Astrocyte (in vitro differentiated cells and primary cell): ENCODE measurements around the gene GSG1L. TPM values are rescaled to one million over a fixed set of nuclear protein-coding genes. Genes with fewer than 3 reads are reported as not detected.

Experiments used
- DNase-seq: peaks from one replicate; pipeline ENCODE4 v3.0.0-alpha.2; 2010; ENCODE audit warnings: low read depth
- FAIRE-seq: peaks from 2 replicates; lab custom pipeline; 2011; peaks lifted over from hg19 to GRCh38; lab: Jason Lieb, UNC
- H2AFZ ChIP-seq: 2 replicates; pipeline ENCODE4 v1.6.0; 2012; ENCODE audit warnings: low read depth, low read length, inconsistent platforms
- H3K27ac ChIP-seq: 2 replicates; pipeline ENCODE4 v1.5.1; 2011; ENCODE audit warnings: low read depth, low read length, inconsistent platforms
- H3K27me3 ChIP-seq: 2 replicates; pipeline ENCODE4 v1.6.0; 2011; ENCODE audit warnings: low read length, inconsistent platforms; ENCODE audit not compliant: insufficient read depth
- H3K36me3 ChIP-seq: 2 replicates; pipeline ENCODE4 v1.5.1; 2011; ENCODE audit warnings: low read length, inconsistent platforms; ENCODE audit not compliant: insufficient read depth
- H3K4me1 ChIP-seq: 2 replicates; pipeline ENCODE4 v1.5.1; 2011; ENCODE audit warnings: low read length, inconsistent platforms; ENCODE audit not compliant: insufficient read depth
- H3K4me2 ChIP-seq: 2 replicates; pipeline ENCODE4 v1.6.0; 2012; ENCODE audit warnings: low read length, inconsistent platforms
- H3K4me3 ChIP-seq: 2 replicates; pipeline ENCODE4 v1.5.1; 2011; ENCODE audit warnings: low read depth, mild to moderate bottlenecking, low read length, inconsistent platforms; ENCODE audit not compliant: insufficient read depth
- H3K79me2 ChIP-seq: 2 replicates; pipeline ENCODE4 v1.6.0; 2012; ENCODE audit warnings: mild to moderate bottlenecking, low read length, inconsistent platforms; ENCODE audit not compliant: insufficient read depth
- H3K9ac ChIP-seq: 2 replicates; pipeline ENCODE4 v1.6.0; 2012; ENCODE audit warnings: mild to moderate bottlenecking, low read length, inconsistent platforms
- H3K9me3 ChIP-seq: 2 replicates; pipeline ENCODE4 v1.5.1; 2012; ENCODE audit warnings: low read depth, mild to moderate bottlenecking, low read length, inconsistent platforms; ENCODE audit not compliant: insufficient read depth
- H4K20me1 ChIP-seq: 2 replicates; pipeline ENCODE4 v1.6.0; 2012; ENCODE audit warnings: low read length, inconsistent platforms; ENCODE audit not compliant: insufficient read depth
- H3K27ac Mint-ChIP-seq: one replicate; pipeline ENCODE4 v1.8.0; 2021; ENCODE audit warnings: mild to moderate bottlenecking, mixed read lengths; ENCODE audit not compliant: unreplicated experiment
- H3K27me3 Mint-ChIP-seq: one replicate; pipeline ENCODE4 v1.8.0; 2021; ENCODE audit warnings: low read depth, mixed read lengths; ENCODE audit not compliant: unreplicated experiment
- H3K36me3 Mint-ChIP-seq: one replicate; pipeline ENCODE4 v1.8.0; 2021; ENCODE audit warnings: low read depth, mixed read lengths; ENCODE audit not compliant: unreplicated experiment
- H3K4me1 Mint-ChIP-seq: one replicate; pipeline ENCODE4 v1.8.0; 2021; ENCODE audit warnings: low read depth, mixed read lengths; ENCODE audit not compliant: unreplicated experiment
- H3K4me3 Mint-ChIP-seq: one replicate; pipeline ENCODE4 v1.8.0; 2021; ENCODE audit warnings: mild to moderate bottlenecking, moderate library complexity, mixed read lengths; ENCODE audit not compliant: unreplicated experiment
- H3K9me3 Mint-ChIP-seq: one replicate; pipeline ENCODE4 v1.8.0; 2021; ENCODE audit warnings: mild to moderate bottlenecking, mixed read lengths; ENCODE audit not compliant: unreplicated experiment
- EZH2 ChIP-seq: IDR thresholded peaks from 2 replicates; pipeline ENCODE4 v1.6.1; 2012; ENCODE audit warnings: mild to moderate bottlenecking, low read length, inconsistent platforms; ENCODE audit not compliant: insufficient read depth
- total RNA-seq: library from RNA; stranded (reverse); gene quantifications from 2 replicates; pipeline ENCODE4 v1.2.1, GENCODE V29; 2021
- TF ChIP-seq, protein P1 (sequence below): IDR thresholded peaks from 2 replicates; pipeline ENCODE4 v1.5.1; 2011; ENCODE audit warnings: low read depth, mild to moderate bottlenecking, inconsistent platforms, low read length, moderate library complexity; ENCODE audit not compliant: insufficient read depth

GSG1L gene
- total RNA-seq, 1 donor from 2014 or later: not detected

GRCh38 chr16:27751676-27752075 lies 311.8 kb downstream of the GSG1L start:
- Histone ChIP-seq H3K4me1 (peaks cover 11% of the 10 kb centered on the region), H2AFZ (no peak overlapping the region), H3K27me3 (no peaks in the 10 kb centered on the region), H3K79me2 (no peaks in the 10 kb centered on the region), H3K9me3 (no peaks in the 10 kb centered on the region), H3K36me3 (no peaks in the 10 kb centered on the region), H4K20me1 (no peaks in the 10 kb centered on the region), H3K27ac (no peak overlapping the region), H3K4me2 (no peak overlapping the region), H3K9ac (no peak overlapping the region), H3K4me3 (no peak overlapping the region)
- Mint-ChIP-seq H3K36me3 (peaks cover 22% of the 10 kb centered on the region), H3K27ac (no peak overlapping the region), H3K27me3 (no peaks in the 10 kb centered on the region), H3K4me1 (peaks cover 4% of the 10 kb centered on the region), H3K4me3 (no peak overlapping the region), H3K9me3 (peaks cover 1% of the 10 kb centered on the region)
- TF ChIP-seq, protein P1, sequence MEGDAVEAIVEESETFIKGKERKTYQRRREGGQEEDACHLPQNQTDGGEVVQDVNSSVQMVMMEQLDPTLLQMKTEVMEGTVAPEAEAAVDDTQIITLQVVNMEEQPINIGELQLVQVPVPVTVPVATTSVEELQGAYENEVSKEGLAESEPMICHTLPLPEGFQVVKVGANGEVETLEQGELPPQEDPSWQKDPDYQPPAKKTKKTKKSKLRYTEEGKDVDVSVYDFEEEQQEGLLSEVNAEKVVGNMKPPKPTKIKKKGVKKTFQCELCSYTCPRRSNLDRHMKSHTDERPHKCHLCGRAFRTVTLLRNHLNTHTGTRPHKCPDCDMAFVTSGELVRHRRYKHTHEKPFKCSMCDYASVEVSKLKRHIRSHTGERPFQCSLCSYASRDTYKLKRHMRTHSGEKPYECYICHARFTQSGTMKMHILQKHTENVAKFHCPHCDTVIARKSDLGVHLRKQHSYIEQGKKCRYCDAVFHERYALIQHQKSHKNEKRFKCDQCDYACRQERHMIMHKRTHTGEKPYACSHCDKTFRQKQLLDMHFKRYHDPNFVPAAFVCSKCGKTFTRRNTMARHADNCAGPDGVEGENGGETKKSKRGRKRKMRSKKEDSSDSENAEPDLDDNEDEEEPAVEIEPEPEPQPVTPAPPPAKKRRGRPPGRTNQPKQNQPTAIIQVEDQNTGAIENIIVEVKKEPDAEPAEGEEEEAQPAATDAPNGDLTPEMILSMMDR: no peak
- no peak for TF ChIP-seq EZH2
- no peak for DNase-seq
- no peak for FAIRE-seq

- H3K9ac ChIP-seq: no peak overlapping the region
- H3K4me1 ChIP-seq: peaks cover 11% of the 10 kb centered on the region
- no peaks in the 10 kb centered on the region for H3K9me3 ChIP-seq
- no peak overlapping the region for H2AFZ ChIP-seq
- DNase-seq (no peak), FAIRE-seq (no peak)
- H3K4me3 ChIP-seq: no peak overlapping the region
- no peaks in the 10 kb centered on the region for H3K79me2 ChIP-seq
- H3K36me3 ChIP-seq: no peaks in the 10 kb centered on the region
- no peak for TF ChIP-seq EZH2
- TF ChIP-seq, protein P1: no peak
- peaks cover 23% of the 10 kb centered on the region for H3K36me3 Mint-ChIP-seq
- H3K27me3 ChIP-seq: no peaks in the 10 kb centered on the region
- H3K4me3 Mint-ChIP-seq: no peak overlapping the region
- peaks cover 4% of the 10 kb centered on the region for H3K4me1 Mint-ChIP-seq
- H3K4me2 ChIP-seq: no peak overlapping the region
- no peaks in the 10 kb centered on the region for H3K27me3 Mint-ChIP-seq
- no peak overlapping the region for H3K27ac Mint-ChIP-seq
- H3K27ac ChIP-seq: no peak overlapping the region
- H3K9me3 Mint-ChIP-seq: peaks cover 1% of the 10 kb centered on the region
- no peaks in the 10 kb centered on the region for H4K20me1 ChIP-seq
Observed at GRCh38 chr16:27751233-27751632, 312.3 kb downstream of the GSG1L start.

DNA sequence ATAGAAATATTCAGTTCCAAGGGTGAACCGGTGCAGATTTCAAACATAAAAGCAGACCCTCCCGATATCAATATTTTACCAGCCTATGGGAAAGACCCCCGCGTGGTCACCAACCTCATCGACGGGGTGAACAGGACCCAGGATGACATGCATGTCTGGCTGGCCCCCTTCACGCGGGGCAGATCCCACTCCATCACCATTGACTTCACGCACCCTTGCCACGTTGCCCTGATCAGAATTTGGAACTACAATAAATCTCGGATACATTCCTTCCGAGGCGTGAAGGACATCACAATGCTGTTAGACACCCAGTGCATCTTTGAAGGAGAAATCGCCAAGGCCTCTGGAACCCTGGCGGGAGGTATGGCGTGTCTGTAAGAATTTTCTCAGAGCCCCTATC lies 313.6 kb downstream of the GSG1L start:
- Histone ChIP-seq H3K79me2 (no peaks in the 10 kb centered on the region), H3K4me3 (no peak overlapping the region), H2AFZ (no peak overlapping the region), H4K20me1 (no peaks in the 10 kb centered on the region), H3K36me3 (no peaks in the 10 kb centered on the region), H3K4me1 (peaks cover 11% of the 10 kb centered on the region), H3K4me2 (no peak overlapping the region), H3K9ac (no peak overlapping the region), H3K9me3 (no peaks in the 10 kb centered on the region), H3K27me3 (no peaks in the 10 kb centered on the region), H3K27ac (no peak overlapping the region)
- Mint-ChIP-seq H3K27me3 (no peaks in the 10 kb centered on the region), H3K4me3 (no peak overlapping the region), H3K27ac (no peak overlapping the region), H3K9me3 (peaks cover 1% of the 10 kb centered on the region), H3K4me1 (peaks cover 4% of the 10 kb centered on the region), H3K36me3 (peaks cover 23% of the 10 kb centered on the region)
- DNase-seq (no peak), FAIRE-seq (no peak)
- TF ChIP-seq EZH2: no peak
- TF ChIP-seq, protein P1: no peak
